RWPE1 (cell line): ENCODE data around the gene ZFP62.

Experiments used
- CTCF ChIA-PET: fragments of 350-600 bp; sonication (Branson Sonifier 250); formaldehyde crosslinking; extraction: SDS; loops from one replicate; lab custom pipeline; 2021; lab: Yijun Ruan, JAX
- POLR2A ChIA-PET: fragments of 400-600 bp; formaldehyde crosslinking; extraction: SDS; loops from one replicate; lab custom pipeline; 2020; ENCODE audit warnings: antibody characterized with exemption; ENCODE audit not compliant: low non-redundant PET; lab: Yijun Ruan, JAX
- DNase-seq: peaks from one replicate; pipeline ENCODE4 v3.0.0; 2012; ENCODE audit warnings: low spot score
- H3K27ac ChIP-seq: fragments of 450-650 bp; 2 replicates; pipeline ENCODE4 v1.5.1; 2017
- CTCF ChIP-seq: fragments of 450-650 bp; conservative IDR thresholded peaks from 2 replicates; pipeline ENCODE4 v1.5.1; 2017; ENCODE audit warnings: low read depth, mild to moderate bottlenecking

The ZFP62 gene

GRCh38 chr5:180874804-180875582, 13.9 kb upstream of the ZFP62 start:
- ChIA-PET CTCF (interaction anchor here (1.1 kb wide), 1 partner anchor 298 kb away, joined by 3 read pairs; no protein-coding TSS in a partner anchor), POLR2A (no interaction called here)
- no peak overlapping the region for H3K27ac ChIP-seq
- no peak for DNase-seq
- TF ChIP-seq CTCF = no peak

- ChIA-PET CTCF (interaction anchor here (1.1 kb wide), 1 partner anchor 299 kb away, joined by 3 read pairs; no protein-coding TSS in a partner anchor), POLR2A (no interaction called here)
- TF ChIP-seq CTCF = no peak
- no peak for DNase-seq
- no peak overlapping the region for H3K27ac ChIP-seq
Observed at GRCh38 chr5:180873615-180874520, 12.8 kb upstream of the ZFP62 start.

GRCh38 chr5:180872419-180872818, 11.3 kb upstream of the ZFP62 start:
- no peak overlapping the region for H3K27ac ChIP-seq
- POLR2A ChIA-PET = no interaction called here
- no peak for DNase-seq
- CTCF ChIA-PET = interaction anchor here (0.7 to 1.1 kb wide), 2 partner anchors 88 to 227 kb away, joined by 3 read pairs; no protein-coding TSS in a partner anchor
- TF ChIP-seq CTCF = no peak

- ChIA-PET CTCF (interaction anchor here (0.6 to 1.1 kb wide), 2 partner anchors 97 to 242 kb away, joined by 3 read pairs; no protein-coding TSS in a partner anchor), POLR2A (no interaction called here)
- no peak for TF ChIP-seq CTCF
Observed at GRCh38 chr5:180870276-180871068, 9.4 kb upstream of the ZFP62 start.

GRCh38 chr5:180869587-180869986, 8.5 kb upstream of the ZFP62 start:
- TF ChIP-seq CTCF = no peak
- DNase-seq = no peak
- ChIA-PET CTCF (interaction anchor here (0.6 to 2.1 kb wide), 11 partner anchors 30 to 312 kb away, joined by 3 to 17 read pairs (median 4); no protein-coding TSS in a partner anchor), POLR2A (no interaction called here)
- no peak overlapping the region for H3K27ac ChIP-seq

More at GRCh38 chr5:180870276-180871068, 9.4 kb upstream of the ZFP62 start:
- no peak for DNase-seq
- no peak overlapping the region for H3K27ac ChIP-seq
